ENCODE data around the gene NUAK1. TPM values are rescaled to one million over a fixed set of nuclear protein-coding genes. Genes with fewer than 3 reads are reported as not detected.

Gene NUAK1
- total and polyA plus RNA-seq, 7 donors: 1.8 to 12.1 (median 5.8) TPM

DNA sequence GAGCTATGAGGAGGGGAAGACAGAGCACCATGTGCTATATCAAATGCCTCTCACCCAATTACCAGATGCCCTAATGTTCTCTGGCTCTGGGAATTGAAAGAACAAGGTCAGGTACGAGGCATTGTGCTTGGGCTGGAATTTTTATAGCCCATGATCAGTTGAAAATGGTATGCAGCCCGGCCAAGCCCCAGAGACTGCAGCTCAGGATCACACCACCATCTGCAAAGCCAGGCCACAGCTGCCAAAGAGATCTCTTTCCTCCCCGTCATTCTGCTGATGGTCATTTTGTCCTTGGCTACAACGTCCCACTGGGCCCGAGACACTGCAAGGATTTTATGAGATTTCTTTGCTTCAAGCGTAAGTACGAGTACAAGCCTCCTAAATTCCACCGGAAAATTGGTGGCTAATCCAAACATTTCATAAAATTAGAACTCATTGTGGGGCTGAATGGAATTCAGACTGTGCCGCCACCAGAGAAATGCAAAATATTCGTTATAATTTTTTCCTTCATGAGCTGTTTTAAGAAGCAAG, 15.1 kb downstream of the NUAK1 start:
- peak overlapping the region; percentile 39 to 69 (median 56) for H3K27ac ChIP-seq
- no peaks in the 10 kb centered on the region for H3K36me3 ChIP-seq
- 39 to 63% methylated on average over 10 of the region's 10 CpGs for WGBS, 2 donors
- intact Hi-C loops (cut with DNase I): no loop called here
- H3K4me1 ChIP-seq: peaks cover 0 to 51% (median 41%) of the 10 kb centered on the region in 4 donors
- no peaks in the 10 kb centered on the region for H3K9me3 ChIP-seq
- H3K27me3 ChIP-seq: no peaks in the 10 kb centered on the region
- no peak for DNase-seq
- no peak for TF ChIP-seq POLR2A (IDR thresholded peaks at IDR 0.05)
- peak in 2 of 4 donors; percentile 33 to 55 for TF ChIP-seq POLR2AphosphoS5 (IDR thresholded peaks at IDR 0.05)
- TF ChIP-seq EP300 (IDR thresholded peaks at IDR 0.05): peak in 1 of 4 donors; percentile 44
- TF ChIP-seq, protein P1, sequence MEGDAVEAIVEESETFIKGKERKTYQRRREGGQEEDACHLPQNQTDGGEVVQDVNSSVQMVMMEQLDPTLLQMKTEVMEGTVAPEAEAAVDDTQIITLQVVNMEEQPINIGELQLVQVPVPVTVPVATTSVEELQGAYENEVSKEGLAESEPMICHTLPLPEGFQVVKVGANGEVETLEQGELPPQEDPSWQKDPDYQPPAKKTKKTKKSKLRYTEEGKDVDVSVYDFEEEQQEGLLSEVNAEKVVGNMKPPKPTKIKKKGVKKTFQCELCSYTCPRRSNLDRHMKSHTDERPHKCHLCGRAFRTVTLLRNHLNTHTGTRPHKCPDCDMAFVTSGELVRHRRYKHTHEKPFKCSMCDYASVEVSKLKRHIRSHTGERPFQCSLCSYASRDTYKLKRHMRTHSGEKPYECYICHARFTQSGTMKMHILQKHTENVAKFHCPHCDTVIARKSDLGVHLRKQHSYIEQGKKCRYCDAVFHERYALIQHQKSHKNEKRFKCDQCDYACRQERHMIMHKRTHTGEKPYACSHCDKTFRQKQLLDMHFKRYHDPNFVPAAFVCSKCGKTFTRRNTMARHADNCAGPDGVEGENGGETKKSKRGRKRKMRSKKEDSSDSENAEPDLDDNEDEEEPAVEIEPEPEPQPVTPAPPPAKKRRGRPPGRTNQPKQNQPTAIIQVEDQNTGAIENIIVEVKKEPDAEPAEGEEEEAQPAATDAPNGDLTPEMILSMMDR (IDR thresholded peaks at IDR 0.05): no peak
- no peak overlapping the region for H3K4me3 ChIP-seq

DNA sequence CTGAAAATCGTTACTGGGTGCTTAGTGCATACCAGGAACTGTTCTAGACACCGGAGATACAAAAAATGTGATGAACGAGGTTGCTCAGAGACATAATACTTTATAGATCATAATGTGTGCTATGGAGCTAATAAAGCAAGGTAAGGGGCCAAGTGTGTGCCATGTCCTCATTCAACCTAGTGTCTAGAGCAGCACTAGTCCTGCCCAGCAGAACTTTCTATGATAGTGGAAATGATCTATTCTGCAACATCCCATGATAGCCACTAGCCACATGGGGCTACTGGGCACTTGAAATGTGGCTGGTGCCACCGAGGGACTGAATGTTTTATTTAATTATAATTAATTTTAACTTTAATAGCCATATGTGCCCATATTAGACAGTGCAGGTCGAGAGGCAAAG, 15.6 kb downstream of the NUAK1 start:
- no peak for DNase-seq
- Histone ChIP-seq H3K36me3 (no peaks in the 10 kb centered on the region), H3K9me3 (no peaks in the 10 kb centered on the region), H3K4me3 (no peak overlapping the region), H3K27ac (peak overlapping the region; percentile 39 to 69 (median 56)), H3K4me1 (peaks cover 0 to 56% (median 44%) of the 10 kb centered on the region in 4 donors), H3K27me3 (no peaks in the 10 kb centered on the region)
- WGBS, 2 donors: 56 to 76% methylated on average over 5 of the region's 5 CpGs
- intact Hi-C loops (cut with DNase I): no loop called here
- TF ChIP-seq, protein P1 (IDR thresholded peaks at IDR 0.05): no peak
- TF ChIP-seq POLR2AphosphoS5 (IDR thresholded peaks at IDR 0.05) (no peak), POLR2A (IDR thresholded peaks at IDR 0.05) (no peak), EP300 (IDR thresholded peaks at IDR 0.05) (no peak)

DNA sequence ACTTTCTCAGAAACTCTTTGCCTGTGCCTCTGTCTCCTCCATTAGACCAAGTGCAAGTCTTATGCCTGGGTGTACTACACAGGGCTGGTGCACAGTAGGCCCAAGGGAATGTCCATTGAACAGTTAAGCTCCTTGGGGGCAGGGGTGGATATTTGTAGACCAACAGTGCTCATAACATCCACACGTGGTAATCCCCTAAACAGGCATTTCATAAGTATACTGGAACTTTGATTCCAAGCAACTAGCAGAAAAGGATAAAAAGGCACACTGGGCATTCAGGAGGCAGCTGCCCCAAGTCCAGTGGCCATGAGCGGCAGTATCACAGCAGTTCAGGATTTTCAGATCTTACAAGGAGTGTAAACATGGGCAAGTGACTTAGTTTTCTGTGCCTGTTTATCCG, 16.8 kb downstream of the NUAK1 start:
- TF ChIP-seq POLR2A (IDR thresholded peaks at IDR 0.05) (no peak), POLR2AphosphoS5 (IDR thresholded peaks at IDR 0.05) (no peak), EP300 (IDR thresholded peaks at IDR 0.05) (no peak)
- TF ChIP-seq, protein P1 (IDR thresholded peaks at IDR 0.05): no peak
- intact Hi-C loops (cut with DNase I): no loop called here
- no peaks in the 10 kb centered on the region for H3K27me3 ChIP-seq
- no peak for DNase-seq
- WGBS, 2 donors: 86 to 89% methylated on average over 3 of the region's 3 CpGs
- H3K4me3 ChIP-seq: no peak overlapping the region
- H3K27ac ChIP-seq: peak overlapping the region in 1 of 4 donors; percentile 36
- H3K36me3 ChIP-seq: no peaks in the 10 kb centered on the region
- peaks cover 0 to 54% (median 35%) of the 10 kb centered on the region in 4 donors for H3K4me1 ChIP-seq
- H3K9me3 ChIP-seq: no peaks in the 10 kb centered on the region

DNA sequence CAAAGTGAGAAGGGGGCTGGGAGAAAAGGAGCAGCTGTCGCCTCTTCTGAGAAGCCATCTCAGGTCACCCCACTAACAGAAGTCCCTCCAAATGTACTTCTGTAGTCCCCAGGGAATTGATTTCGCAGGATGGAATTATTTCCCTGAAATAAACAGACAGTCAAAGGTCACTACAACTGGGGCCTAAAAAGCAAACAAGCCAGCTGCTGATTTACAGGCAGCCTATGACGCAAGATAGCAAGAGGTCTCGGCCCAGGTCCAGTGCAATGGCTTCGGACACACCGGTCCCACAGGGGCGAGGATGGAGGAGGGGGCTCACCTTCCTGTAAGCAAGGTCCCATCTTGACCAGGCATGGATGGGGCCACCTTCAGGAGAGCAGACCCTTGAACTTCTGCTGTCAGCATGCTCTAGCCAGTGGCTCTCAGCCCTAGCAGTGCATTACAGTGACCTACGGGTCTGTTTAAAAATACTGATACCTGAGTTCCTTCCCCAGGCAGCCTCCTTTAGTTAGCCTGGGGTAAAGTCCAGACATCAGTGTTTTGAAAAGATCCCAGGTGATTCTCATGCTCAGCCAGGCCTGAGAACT, 18.1 kb downstream of the NUAK1 start:
- Histone ChIP-seq H3K4me1 (peaks cover 0 to 44% (median 29%) of the 10 kb centered on the region in 4 donors), H3K27me3 (no peaks in the 10 kb centered on the region), H3K4me3 (no peak overlapping the region), H3K36me3 (no peaks in the 10 kb centered on the region), H3K9me3 (no peaks in the 10 kb centered on the region), H3K27ac (peak overlapping the region in 2 of 4 donors; percentile 21 to 36)
- WGBS, 2 donors: 23 to 69% methylated on average over 8 of the region's 8 CpGs
- no peak for TF ChIP-seq POLR2A (IDR thresholded peaks at IDR 0.05)
- TF ChIP-seq EP300 (IDR thresholded peaks at IDR 0.05): peak in 1 of 4 donors; percentile 78
- TF ChIP-seq, protein P1 (IDR thresholded peaks at IDR 0.05): no peak
- TF ChIP-seq POLR2AphosphoS5 (IDR thresholded peaks at IDR 0.05): peak in 2 of 4 donors; percentile 45 to 59
- DNase-seq: no peak
- intact Hi-C loops (cut with DNase I): no loop called here
